Mesendoderm (in vitro differentiated cells): ENCODE data around the gene ANKS4B.

Source experiments
- DNase-seq: peaks from one replicate; pipeline ENCODE4 v3.0.0; 2013
- H2AK5ac ChIP-seq: 2 replicates; pipeline ENCODE4 v1.6.1; 2013; ENCODE audit warnings: low read length, inconsistent platforms
- H2BK120ac ChIP-seq: 2 replicates; pipeline ENCODE4 v1.6.1; 2013; ENCODE audit warnings: low read depth, mild to moderate bottlenecking, low read length, moderate library complexity, mixed read lengths
- H2BK15ac ChIP-seq: replicated peaks from 2 replicates; pipeline ENCODE4 v1.6.1; 2013; ENCODE audit warnings: low read depth, mild to moderate bottlenecking, moderate library complexity
- H2BK5ac ChIP-seq: 2 replicates; pipeline ENCODE4 v1.6.1; 2013; ENCODE audit warnings: low read length, inconsistent platforms
- H3K18ac ChIP-seq: 2 replicates; pipeline ENCODE4 v1.6.1; 2013; ENCODE audit warnings: mild to moderate bottlenecking, low read length, mixed read lengths
- H3K23ac ChIP-seq: one replicate; pipeline ENCODE4 v1.6.1; 2013; ENCODE audit warnings: low read length
- H3K27ac ChIP-seq: 2 replicates; pipeline ENCODE4 v1.5.1; 2013; ENCODE audit warnings: low read depth, mild to moderate bottlenecking, inconsistent platforms, low read length, moderate library complexity
- H3K27me3 ChIP-seq: 2 replicates; pipeline ENCODE4 v1.6.1; 2013; ENCODE audit warnings: low read length, control low read depth, mild to moderate bottlenecking, inconsistent platforms; ENCODE audit not compliant: insufficient read depth, poor library complexity
- H3K36me3 ChIP-seq: 2 replicates; pipeline ENCODE4 v1.6.1; 2013; ENCODE audit warnings: low read length, inconsistent platforms; ENCODE audit not compliant: control insufficient read depth, insufficient read depth
- H3K4ac ChIP-seq: one replicate; pipeline ENCODE4 v1.6.1; 2013; ENCODE audit warnings: low read depth, mild to moderate bottlenecking, low read length, moderate library complexity
- H3K4me1 ChIP-seq: 2 replicates; pipeline ENCODE4 v1.6.1; 2013; ENCODE audit warnings: low read depth, low read length, inconsistent platforms; ENCODE audit not compliant: control insufficient read depth
- H3K4me2 ChIP-seq: 2 replicates; pipeline ENCODE4 v1.6.1; 2013; ENCODE audit warnings: low read length
- H3K4me3 ChIP-seq: 2 replicates; pipeline ENCODE4 v1.5.1; 2013; ENCODE audit warnings: mild to moderate bottlenecking, low read length
- H3K56ac ChIP-seq: one replicate; pipeline ENCODE4 v1.6.1; 2013; ENCODE audit warnings: low read length
- H3K79me1 ChIP-seq: 2 replicates; pipeline ENCODE4 v1.6.1; 2013; ENCODE audit warnings: low read length, inconsistent platforms
- H3K79me2 ChIP-seq: 2 replicates; pipeline ENCODE4 v1.6.1; 2013; ENCODE audit warnings: mild to moderate bottlenecking, low read length; ENCODE audit not compliant: control insufficient read depth, insufficient read depth
- H3K9ac ChIP-seq: 2 replicates; pipeline ENCODE4 v1.6.1; 2013; ENCODE audit warnings: low read length, inconsistent platforms
- H4K5ac ChIP-seq: one replicate; pipeline ENCODE4 v1.6.1; 2013; ENCODE audit warnings: low read length
- H4K8ac ChIP-seq: one replicate; pipeline ENCODE4 v1.6.1; 2013; ENCODE audit warnings: low read depth, mild to moderate bottlenecking, control low read depth, low read length, moderate library complexity
- WGBS: extraction: QIAGEN DNeasy Blood & Tissue Kit; methylation state at CpG from one replicate; pipeline ENCODE4 v1.1.7; 2013; ENCODE audit warnings: low lambda C conversion rate, missing lambda C conversion rate; ENCODE audit not compliant: insufficient coverage; ENCODE audit errors: extremely low coverage; 5-methylcytosine and 5-hydroxymethylcytosine counted together

ANKS4B gene

DNA sequence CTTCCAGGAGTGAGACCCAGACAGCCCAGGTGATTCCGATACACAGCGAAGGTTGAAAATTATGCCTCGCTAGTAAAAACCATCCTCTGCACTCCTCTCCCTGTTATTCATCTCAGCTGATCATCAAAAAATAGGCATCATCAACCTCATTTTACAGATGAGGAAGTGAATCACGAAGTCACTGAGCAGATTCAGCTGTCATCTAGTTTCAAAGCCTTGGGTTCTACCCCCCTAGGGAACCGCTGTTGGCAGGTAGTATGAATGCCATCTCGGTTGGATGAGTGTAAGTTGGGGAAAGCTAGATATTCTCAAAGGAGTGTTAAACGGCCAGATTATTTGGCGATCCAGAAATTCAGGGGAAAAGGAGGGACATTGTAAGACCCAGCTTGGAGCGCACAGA lies 42.6 kb downstream of the ANKS4B start:
- Histone ChIP-seq H4K5ac (no peak overlapping the region), H3K79me1 (no peaks in the 10 kb centered on the region), H3K4me1 (no peaks in the 10 kb centered on the region), H3K9ac (no peak overlapping the region), H3K18ac (no peak overlapping the region), H3K27me3 (peaks cover 2% of the 10 kb centered on the region), H3K4me2 (no peak overlapping the region), H2BK5ac (no peak overlapping the region), H3K4ac (no peak overlapping the region), H4K8ac (no peak overlapping the region), H3K23ac (no peak overlapping the region), H3K4me3 (no peak overlapping the region), H2BK120ac (no peak overlapping the region), H2BK15ac (no peak overlapping the region), H3K56ac (no peak overlapping the region), H3K36me3 (no peaks in the 10 kb centered on the region), H3K27ac (no peak overlapping the region), H2AK5ac (no peak overlapping the region), H3K79me2 (no peaks in the 10 kb centered on the region)
- WGBS: no CpG with 5 or more reads among the region's 9 CpGs
- no peak for DNase-seq

DNA sequence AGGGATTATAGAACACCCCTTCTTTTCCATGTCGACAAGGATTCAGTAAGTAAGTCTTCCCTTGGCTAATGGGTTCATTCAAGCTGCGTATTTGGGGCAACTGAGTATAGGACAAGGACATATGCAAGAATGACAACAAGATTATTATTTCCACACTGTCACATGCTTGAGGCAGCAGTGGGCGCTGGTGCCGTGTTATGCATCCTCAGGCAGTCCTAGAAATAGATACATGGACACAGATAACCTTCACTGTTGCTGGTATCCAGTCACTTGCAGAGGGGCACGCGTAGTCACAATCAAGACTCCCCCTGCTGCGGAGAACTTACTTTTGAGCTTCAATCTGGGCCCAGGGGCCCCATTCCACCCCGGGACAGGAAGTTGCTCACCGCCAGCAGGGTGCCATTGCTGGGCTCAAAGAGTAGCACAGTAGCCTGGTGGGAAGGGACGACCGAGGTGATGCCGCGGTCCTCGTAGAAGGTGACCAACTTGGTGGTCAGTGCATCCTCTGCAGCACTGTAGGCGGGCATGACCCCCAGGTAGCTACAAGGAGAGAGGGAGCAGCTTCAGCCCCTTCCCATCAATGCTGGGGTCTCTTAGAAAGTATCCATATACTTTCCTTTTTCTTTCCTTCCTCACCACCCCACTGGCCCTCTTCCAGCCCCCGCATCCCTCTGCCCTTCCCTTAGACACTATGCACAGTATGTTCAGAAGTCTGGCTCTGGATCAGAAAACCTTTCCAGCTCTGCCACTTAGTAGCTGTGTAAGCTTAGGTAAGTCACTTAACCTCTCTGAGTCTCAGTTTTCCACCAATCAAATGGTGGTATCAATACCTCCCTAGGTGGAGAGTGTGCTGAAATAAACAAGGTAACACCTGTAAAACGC lies 43.8 kb downstream of the ANKS4B start:
- H3K9ac ChIP-seq: no peak overlapping the region
- no peak overlapping the region for H3K4me3 ChIP-seq
- no peak overlapping the region for H2BK15ac ChIP-seq
- H3K4me2 ChIP-seq: peak overlapping the region; percentile 94
- H3K18ac ChIP-seq: no peak overlapping the region
- no peak overlapping the region for H2AK5ac ChIP-seq
- H4K8ac ChIP-seq: no peak overlapping the region
- H3K27me3 ChIP-seq: peaks cover 2% of the 10 kb centered on the region
- no CpG with 5 or more reads among the region's 17 CpGs for WGBS
- no peak overlapping the region for H2BK5ac ChIP-seq
- H2BK120ac ChIP-seq: no peak overlapping the region
- H3K79me2 ChIP-seq: no peaks in the 10 kb centered on the region
- DNase-seq: no peak
- H3K56ac ChIP-seq: no peak overlapping the region
- H3K36me3 ChIP-seq: no peaks in the 10 kb centered on the region
- H3K4ac ChIP-seq: no peak overlapping the region
- no peak overlapping the region for H4K5ac ChIP-seq
- H3K23ac ChIP-seq: no peak overlapping the region
- H3K27ac ChIP-seq: no peak overlapping the region
- H3K79me1 ChIP-seq: no peaks in the 10 kb centered on the region
- H3K4me1 ChIP-seq: no peaks in the 10 kb centered on the region

DNA sequence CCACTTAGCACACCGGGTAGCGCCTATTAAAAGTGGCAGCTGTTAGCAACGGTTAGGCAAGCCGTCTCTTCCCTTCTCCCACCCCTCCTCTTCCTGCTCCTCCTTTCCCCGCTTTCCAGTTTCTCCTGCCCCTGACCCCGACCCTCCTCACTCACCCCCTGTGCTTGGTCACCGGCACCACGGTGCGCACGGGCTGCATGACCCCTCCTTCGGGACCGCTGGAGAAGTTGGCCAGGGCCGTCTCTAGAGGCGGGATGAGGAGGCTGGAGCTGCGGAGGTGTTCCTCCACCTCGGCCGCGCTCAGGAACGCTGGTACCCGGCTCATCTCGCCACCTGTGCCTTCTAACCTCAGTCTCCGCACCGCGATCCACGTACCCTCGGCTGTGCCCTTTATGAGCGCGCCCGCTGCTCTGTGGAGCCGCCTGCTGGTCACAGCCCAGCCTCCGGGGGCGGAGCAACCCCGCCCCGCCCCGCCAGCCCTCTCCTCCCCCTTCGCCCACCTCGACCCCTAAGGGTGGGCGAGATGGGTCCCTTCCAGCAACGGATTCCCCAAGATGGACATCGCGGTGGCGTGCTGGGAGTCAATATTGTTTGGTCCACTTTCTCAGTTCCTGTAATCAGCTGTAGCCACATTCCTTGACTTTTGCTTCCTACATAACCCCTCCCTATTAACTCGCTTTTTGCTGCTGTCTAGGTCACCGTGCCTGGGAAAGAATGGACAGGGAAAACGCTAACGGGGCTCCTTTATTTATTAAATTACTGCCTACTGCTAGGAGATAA lies 44.6 kb downstream of the ANKS4B start, which contains the start of gene CRYM:
CRYM (minus strand) TSS at position 364 of the 780 bp plus-strand sequence; CDS start at position 325, 39 bp downstream.
- Histone ChIP-seq H3K56ac (peak within 1 kb of the TSS; percentile 85), H3K27me3 (peaks cover 2% of the 10 kb centered on the region), H4K8ac (no peak within 1 kb of the TSS), H3K4me1 (no peaks in the 10 kb centered on the region), H3K27ac (no peak within 1 kb of the TSS), H3K9ac (peak within 1 kb of the TSS; percentile 53), H3K79me2 (no peaks in the 10 kb centered on the region), H2AK5ac (no peak within 1 kb of the TSS), H2BK15ac (no peak within 1 kb of the TSS), H3K18ac (no peak within 1 kb of the TSS), H2BK120ac (no peak within 1 kb of the TSS), H3K23ac (no peak within 1 kb of the TSS), H3K36me3 (no peaks in the 10 kb centered on the region), H3K79me1 (no peaks in the 10 kb centered on the region), H4K5ac (no peak within 1 kb of the TSS), H3K4me3 (peak within 1 kb of the TSS; percentile 9), H2BK5ac (no peak within 1 kb of the TSS), H3K4ac (no peak within 1 kb of the TSS), H3K4me2 (peak within 1 kb of the TSS; percentile 94)
- DNase-seq: peak; percentile 68
- WGBS: no CpG with 5 or more reads among the region's 46 CpGs

GRCh38 chr16:21279501-21279900 lies 46.0 kb downstream of the ANKS4B start:
- no CpG with 5 or more reads among the region's 2 CpGs for WGBS
- Histone ChIP-seq H3K4me1 (no peaks in the 10 kb centered on the region), H2AK5ac (no peak overlapping the region), H3K4ac (no peak overlapping the region), H3K27ac (no peak overlapping the region), H2BK120ac (no peak overlapping the region), H2BK5ac (no peak overlapping the region), H3K4me2 (no peak overlapping the region), H3K9ac (no peak overlapping the region), H4K8ac (no peak overlapping the region), H3K4me3 (no peak overlapping the region), H4K5ac (no peak overlapping the region), H3K36me3 (no peaks in the 10 kb centered on the region), H3K79me2 (no peaks in the 10 kb centered on the region), H3K27me3 (peaks cover 2% of the 10 kb centered on the region), H3K56ac (no peak overlapping the region), H3K18ac (no peak overlapping the region), H2BK15ac (no peak overlapping the region), H3K23ac (no peak overlapping the region), H3K79me1 (no peaks in the 10 kb centered on the region)
- no peak for DNase-seq

GRCh38 chr16:21281698-21282389 lies 48.3 kb downstream of the ANKS4B start:
- no peak overlapping the region for H3K56ac ChIP-seq
- no peak overlapping the region for H3K27ac ChIP-seq
- no peak overlapping the region for H2BK5ac ChIP-seq
- H3K4me1 ChIP-seq: no peaks in the 10 kb centered on the region
- no peak for DNase-seq
- H2BK15ac ChIP-seq: no peak overlapping the region
- H2AK5ac ChIP-seq: no peak overlapping the region
- no CpG with 5 or more reads among the region's 7 CpGs for WGBS
- H3K36me3 ChIP-seq: no peaks in the 10 kb centered on the region
- no peak overlapping the region for H3K9ac ChIP-seq
- no peak overlapping the region for H3K4me3 ChIP-seq
- H3K4me2 ChIP-seq: no peak overlapping the region
- H2BK120ac ChIP-seq: no peak overlapping the region
- H3K27me3 ChIP-seq: no peaks in the 10 kb centered on the region
- H3K23ac ChIP-seq: no peak overlapping the region
- H3K4ac ChIP-seq: no peak overlapping the region
- H3K79me1 ChIP-seq: no peaks in the 10 kb centered on the region
- H4K8ac ChIP-seq: no peak overlapping the region
- H3K18ac ChIP-seq: no peak overlapping the region
- H3K79me2 ChIP-seq: no peaks in the 10 kb centered on the region
- no peak overlapping the region for H4K5ac ChIP-seq
